HG03159 (cell line): ENCODE measurements around the gene RBM17.
"Not testable (repeated sequence)": the region's sequence is repeated elsewhere in the genome, so short reads cannot be mapped to it uniquely, and the experiment has no call there.

ENCODE experiments used
- ATAC-seq: cut with Tn5 transposase; IDR thresholded peaks from one replicate; pipeline ENCODE4 v1.9.1; 2021; ENCODE audit warnings: mild to moderate bottlenecking, moderate library complexity; ENCODE audit not compliant: unreplicated experiment

Gene RBM17

GRCh38 chr10:6079044-6079443 lies 9.8 kb upstream of the RBM17 start:
- no peak for ATAC-seq

GRCh38 chr10:6080417-6080973 lies 8.3 kb upstream of the RBM17 start:
- no peak for ATAC-seq

DNA sequence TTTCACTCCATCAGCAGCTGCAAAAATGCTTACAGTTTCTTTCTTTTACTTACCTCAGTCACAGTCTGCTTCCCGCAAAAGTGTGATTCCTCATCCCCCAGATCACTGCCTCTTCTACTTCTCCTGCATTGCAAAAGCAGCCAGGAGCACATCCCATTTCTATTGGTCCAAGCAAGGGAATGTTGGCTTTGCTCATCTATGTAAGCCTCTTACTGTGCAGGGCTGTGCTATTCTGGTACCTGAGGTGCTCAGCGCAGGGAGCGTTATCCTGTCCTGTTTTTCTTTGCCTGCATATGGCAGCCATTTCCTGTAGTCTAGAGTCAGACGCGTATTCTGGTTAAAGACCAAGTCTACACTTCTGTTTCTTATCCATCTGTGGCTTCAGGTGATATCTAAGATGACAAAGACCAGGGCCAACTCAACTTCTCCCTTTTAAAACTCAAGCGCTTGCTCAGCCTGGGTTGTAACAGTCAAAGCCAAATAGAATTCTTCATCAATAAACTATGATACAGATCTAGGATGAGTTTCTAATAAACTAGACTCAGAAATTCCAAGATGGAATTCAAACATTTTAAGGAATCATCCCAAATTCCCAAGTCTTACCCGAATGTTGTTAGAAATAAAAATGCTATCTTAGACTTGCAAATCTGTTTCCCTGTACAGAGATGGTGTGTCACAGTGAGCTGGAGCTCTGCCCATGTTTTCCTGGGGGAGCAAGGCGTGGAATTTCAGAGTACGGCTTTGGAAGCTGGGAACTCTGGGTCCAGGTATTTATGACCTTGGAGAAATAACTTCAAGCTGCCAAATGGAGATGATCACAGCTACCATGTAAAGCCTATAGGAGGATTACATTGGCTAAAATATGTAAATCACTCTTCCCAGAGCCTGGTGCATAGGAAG lies 6.1 kb upstream of the RBM17 start:
- no peak for ATAC-seq

- no peak for ATAC-seq
Measured at GRCh38 chr10:6083523-6084475, 5.0 kb upstream of the RBM17 start.

DNA sequence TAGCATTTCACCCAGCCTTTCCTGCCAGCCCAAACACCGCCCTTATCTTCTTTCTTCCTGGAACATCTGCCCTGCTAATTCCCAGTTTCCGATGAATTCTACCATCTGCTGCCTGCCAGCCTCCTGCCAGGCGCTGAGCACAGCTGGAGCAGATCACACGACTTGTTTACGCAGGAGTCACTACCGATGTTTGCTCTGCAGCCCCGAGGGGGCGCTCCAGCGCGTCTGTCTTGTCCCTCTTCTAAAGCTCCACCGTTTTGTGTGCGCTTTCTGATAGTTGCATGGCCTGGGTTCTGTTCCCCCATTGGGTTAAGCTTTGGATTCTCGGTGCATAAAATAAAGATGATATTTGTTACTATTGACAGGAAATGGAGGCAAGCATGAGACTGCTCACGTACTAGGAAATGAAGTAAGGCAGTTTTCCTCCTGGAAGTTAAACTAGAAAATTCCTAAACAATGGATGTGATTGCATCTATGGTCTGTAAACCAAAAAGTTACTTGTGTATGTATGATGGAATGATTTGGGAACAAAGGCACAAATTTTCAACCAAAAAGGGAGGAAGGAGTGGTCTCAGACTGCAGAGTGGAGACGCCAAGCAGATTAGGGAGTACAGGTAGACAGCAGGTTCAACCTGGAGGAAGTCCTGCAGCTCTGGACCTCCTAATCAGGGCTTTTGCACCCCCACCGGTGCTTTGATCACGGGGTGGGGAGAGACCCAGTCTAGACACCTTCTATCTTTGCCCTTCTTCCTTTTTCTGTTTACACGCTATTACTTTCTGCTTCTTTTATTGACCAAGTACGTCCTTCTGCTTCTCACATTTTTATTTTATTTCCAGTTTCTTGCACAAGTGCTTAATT lies 2.2 kb upstream of the RBM17 start:
- ATAC-seq, result peak; percentile 54

GRCh38 chr10:6089334-6090219 lies 743 bp downstream of the RBM17 start:
- ATAC-seq, result no peak

- no peak for ATAC-seq
Measured at GRCh38 chr10:6091630-6092029, 2.8 kb downstream of the RBM17 start.

- ATAC-seq, result no peak
Measured at GRCh38 chr10:6092731-6093130, 3.9 kb downstream of the RBM17 start.

DNA sequence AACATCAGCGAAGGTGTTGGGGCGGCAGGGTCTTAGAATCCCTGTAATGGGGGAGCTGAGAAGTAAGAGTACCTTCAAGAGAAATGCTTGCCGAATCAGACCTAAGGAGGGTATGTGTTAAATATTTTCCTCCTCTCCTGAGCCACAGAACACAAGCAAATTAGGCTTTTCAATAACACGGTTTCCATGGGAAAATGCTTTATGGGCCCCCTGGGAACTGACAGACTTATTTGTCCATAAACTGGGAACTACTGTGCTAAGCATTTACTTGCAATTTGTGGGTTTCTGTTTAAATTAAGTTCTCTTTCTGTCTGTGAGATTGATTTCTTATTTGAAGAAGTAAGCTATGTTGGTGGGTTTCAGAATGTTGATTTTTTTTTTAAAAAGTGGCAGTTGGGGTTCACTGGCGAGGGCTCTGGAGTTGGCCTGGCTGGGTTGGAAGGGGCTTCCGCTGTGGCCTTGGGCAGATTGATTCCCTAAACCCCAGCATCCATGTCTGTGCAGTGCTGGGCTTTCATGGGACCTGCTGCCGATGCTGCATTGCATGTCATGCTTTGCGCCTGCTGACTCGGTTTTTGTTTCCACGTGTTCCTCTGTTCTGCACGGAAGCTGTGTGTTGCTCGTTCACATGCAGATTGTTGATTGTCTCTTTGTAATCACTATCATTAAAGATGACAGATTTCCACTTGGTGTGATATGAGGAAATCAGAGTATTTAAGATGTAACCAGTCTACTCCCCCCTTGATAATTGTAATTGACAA lies 7.2 kb downstream of the RBM17 start:
- ATAC-seq, result no peak

GRCh38 chr10:6097063-6097462 lies 8.2 kb downstream of the RBM17 start:
- no peak for ATAC-seq

DNA sequence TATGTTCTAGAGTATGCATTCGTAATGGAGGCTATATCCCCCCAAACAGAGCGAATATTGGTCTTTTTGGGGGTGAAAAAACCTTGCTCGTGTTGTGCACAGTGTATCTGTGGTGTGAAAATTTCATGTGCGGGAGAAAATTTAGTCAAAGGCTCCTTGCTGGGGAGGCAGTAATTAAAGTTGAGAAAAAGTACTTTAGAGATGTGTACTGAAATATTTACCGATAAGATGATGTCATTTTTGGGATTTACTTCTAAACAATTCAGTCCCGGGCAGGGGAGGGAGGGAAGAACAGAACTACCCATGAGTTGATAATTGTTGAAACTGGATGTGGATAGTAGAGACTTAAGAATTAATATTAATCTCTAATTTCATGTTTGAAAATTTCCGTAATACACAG lies 9.3 kb downstream of the RBM17 start:
- no peak for ATAC-seq

GRCh38 chr10:6100370-6100769 lies 11.5 kb downstream of the RBM17 start:
- no peak for ATAC-seq

DNA sequence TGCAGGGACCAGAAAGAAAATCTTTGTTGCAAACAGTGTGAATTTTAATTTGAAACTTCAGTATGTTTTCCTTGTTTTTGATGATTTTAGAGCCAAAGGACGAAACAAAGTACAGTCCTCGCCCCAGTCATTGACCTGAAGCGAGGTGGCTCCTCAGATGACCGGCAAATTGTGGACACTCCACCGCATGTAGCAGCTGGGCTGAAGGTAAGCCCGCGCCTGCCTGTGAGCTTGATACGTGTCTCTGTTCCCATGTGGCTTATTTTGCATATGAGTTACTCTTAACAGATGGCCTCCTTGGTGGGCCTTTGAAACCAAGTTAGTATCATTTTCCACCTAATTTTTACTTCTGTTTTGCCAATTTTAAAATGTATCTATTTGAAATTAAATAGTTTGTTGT lies 12.3 kb downstream of the RBM17 start:
- ATAC-seq, result peak; percentile 53

- no peak for ATAC-seq
Measured at GRCh38 chr10:6102128-6102527, 13.3 kb downstream of the RBM17 start.

DNA sequence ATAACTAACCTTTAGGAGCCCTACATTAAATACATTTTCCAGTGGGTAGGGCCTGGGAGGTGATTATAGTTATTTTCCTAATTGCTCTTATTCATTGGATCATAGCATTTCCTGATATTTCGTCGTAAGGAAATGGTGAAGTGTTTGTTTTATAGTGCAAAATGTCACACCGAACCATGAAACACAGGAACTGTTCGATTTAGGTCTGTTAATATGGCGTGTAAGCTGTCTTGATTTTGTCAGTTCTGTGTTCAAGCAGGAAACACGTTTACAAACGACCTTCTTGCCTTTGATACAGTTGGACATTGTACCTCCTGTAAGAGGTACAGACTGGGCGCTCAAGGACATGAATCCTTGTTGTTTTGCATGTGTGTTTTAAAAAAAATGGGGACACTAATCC lies 14.8 kb downstream of the RBM17 start:
- ATAC-seq, result no peak

GRCh38 chr10:6107616-6108015 lies 18.8 kb downstream of the RBM17 start:
- ATAC-seq, result not testable (repeated sequence)

GRCh38 chr10:6108072-6108471 lies 19.2 kb downstream of the RBM17 start:
- ATAC-seq, result no peak

DNA sequence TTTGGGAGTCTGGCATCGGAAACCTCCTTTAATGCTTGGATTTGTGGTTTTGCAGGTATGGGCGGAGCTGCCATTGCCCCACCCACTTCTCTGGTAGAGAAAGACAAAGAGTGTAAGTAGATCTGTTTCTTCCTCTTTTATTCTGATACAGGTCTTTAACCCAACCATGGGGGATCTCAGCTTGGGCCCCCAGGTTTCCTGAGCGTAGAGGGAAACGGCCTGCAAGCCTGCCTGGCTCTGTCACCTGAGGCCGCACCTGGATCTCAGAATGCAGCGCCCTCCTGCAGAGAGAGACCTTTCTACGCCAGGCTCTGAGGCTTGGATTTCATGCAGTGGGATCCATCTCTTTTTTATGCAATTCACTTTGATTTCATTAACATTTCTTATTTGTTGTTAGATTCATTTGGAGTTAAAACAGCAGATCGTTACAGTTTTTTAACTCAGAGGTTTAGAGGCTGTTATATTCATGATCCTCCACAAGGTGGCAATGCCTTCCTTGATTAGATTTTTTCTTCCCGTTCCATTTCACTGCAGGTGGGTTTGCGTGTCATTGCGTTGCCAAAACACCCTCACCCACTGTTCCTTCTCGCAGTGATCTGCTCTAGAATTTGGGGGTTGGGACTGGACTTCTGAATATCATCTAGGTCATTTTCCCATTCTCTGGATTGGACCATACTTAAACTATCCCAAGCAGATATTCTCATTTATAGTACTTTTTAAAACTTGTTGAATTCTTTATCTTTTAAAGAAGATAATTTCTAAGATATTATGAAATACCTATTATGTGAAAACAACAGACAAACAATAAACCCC lies 20.0 kb downstream of the RBM17 start:
- ATAC-seq, result no peak
